Smooth muscle cell (in vitro differentiated cells): ENCODE data around the gene PAQR3. TPM values are rescaled to one million over a fixed set of nuclear protein-coding genes. Genes with fewer than 3 reads are reported as not detected.

Experiments used
- DNase-seq: peaks from one replicate; lab custom pipeline; 2025; ENCODE audit not compliant: unreplicated experiment; lab: John Stamatoyannopoulos, UW
- H2AFZ ChIP-seq: fragments of 200-600 bp; sonication (generic); 2 replicates; pipeline ENCODE4 v1.6.0; 2016; ENCODE audit warnings: antibody characterized with exemption, low read depth, mild to moderate bottlenecking
- H3F3A ChIP-seq: fragments of 200-600 bp; sonication (generic); 2 replicates; pipeline ENCODE4 v1.6.0; 2017; ENCODE audit warnings: antibody characterized with exemption, low read depth
- H3K27ac ChIP-seq: fragments of 200-600 bp; sonication (generic); 2 replicates; pipeline ENCODE4 v1.5.1; 2016; ENCODE audit warnings: low read depth, mild to moderate bottlenecking
- H3K27me3 ChIP-seq: fragments of 200-600 bp; sonication (generic); 2 replicates; pipeline ENCODE4 v1.6.1; 2016; ENCODE audit warnings: low read depth, mild to moderate bottlenecking
- H3K36me3 ChIP-seq: fragments of 200-600 bp; sonication (generic); 2 replicates; pipeline ENCODE4 v1.5.1; 2016; ENCODE audit warnings: low read depth
- H3K4me1 ChIP-seq: fragments of 200-600 bp; sonication (generic); 2 replicates; pipeline ENCODE4 v1.5.1; 2016; ENCODE audit warnings: low read depth
- H3K4me2 ChIP-seq: fragments of 200-600 bp; sonication (generic); 2 replicates; pipeline ENCODE4 v1.6.0; 2016; ENCODE audit warnings: mild to moderate bottlenecking
- H3K4me3 ChIP-seq: fragments of 200-600 bp; sonication (generic); 2 replicates; pipeline ENCODE4 v1.5.1; 2016; ENCODE audit warnings: mild to moderate bottlenecking
- H3K79me2 ChIP-seq: fragments of 200-600 bp; sonication (generic); 2 replicates; pipeline ENCODE4 v1.6.0; 2016; ENCODE audit warnings: low read depth, mild to moderate bottlenecking
- H3K9ac ChIP-seq: fragments of 200-600 bp; sonication (generic); 2 replicates; pipeline ENCODE4 v1.6.0; 2016; ENCODE audit warnings: low read depth
- H3K9me3 ChIP-seq: fragments of 200-600 bp; sonication (generic); replicated peaks from 2 replicates; pipeline ENCODE4 v1.5.1; 2016; ENCODE audit warnings: low read depth
- H4K20me1 ChIP-seq: fragments of 200-600 bp; sonication (generic); 2 replicates; pipeline ENCODE4 v1.6.0; 2016; ENCODE audit warnings: low read depth
- WGBS: methylation state at CpG from one replicate; pipeline ENCODE4 v1.1.7; 2016; ENCODE audit warnings: low lambda C conversion rate; 5-methylcytosine and 5-hydroxymethylcytosine counted together
- polyA plus RNA-seq: library from polyadenylated mRNA; unstranded; fragments of >200 nt; fragmentation: Nextera tagmentation; extraction: Ambion mirVana; gene quantifications from 2 replicates; pipeline ENCODE4 v1.2.1, GENCODE V29; 2016
- total RNA-seq: library from RNA; depleted of rRNA; stranded (reverse); fragments of >200 nt; gene quantifications from 2 replicates; pipeline ENCODE4 v1.2.3, GENCODE V29; 2014
- TF ChIP-seq, protein P1 (sequence below): fragments of 200-600 bp; sonication (generic); IDR thresholded peaks from 2 replicates; pipeline ENCODE4 v1.5.1; 2017; ENCODE audit warnings: borderline replicate concordance, mild to moderate bottlenecking, antibody characterized with exemption; ENCODE audit not compliant: insufficient read depth, poor library complexity, severe bottlenecking

The PAQR3 gene
- total and polyA plus RNA-seq, 2 experiments from 2014 or later = 10.8 to 20.4 TPM

DNA sequence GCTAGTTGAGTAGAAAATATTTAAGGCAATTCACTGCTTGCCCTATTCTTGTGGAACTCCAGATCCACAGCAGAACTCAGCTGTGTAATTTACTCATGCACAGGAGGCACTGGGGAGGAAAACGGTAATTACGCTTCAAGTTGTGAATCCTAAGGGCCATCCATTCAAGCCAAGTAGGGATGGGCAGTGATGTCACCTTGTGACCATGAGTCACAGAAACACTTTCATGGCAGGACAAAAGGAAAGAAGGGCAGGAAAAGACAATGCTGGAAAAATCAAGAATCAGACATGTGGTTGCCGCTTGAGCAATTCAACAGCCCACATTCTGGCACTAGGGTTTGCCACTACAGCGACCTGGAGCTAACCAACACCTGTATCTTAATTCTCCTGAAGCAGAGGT lies 1.4 kb downstream of the PAQR3 start:
- no peaks in the 10 kb centered on the region for H3K27me3 ChIP-seq
- H3K4me2 ChIP-seq = peak overlapping the region; percentile 88
- H3K79me2 ChIP-seq = no peaks in the 10 kb centered on the region
- no peaks in the 10 kb centered on the region for H3F3A ChIP-seq
- TF ChIP-seq, protein P1, sequence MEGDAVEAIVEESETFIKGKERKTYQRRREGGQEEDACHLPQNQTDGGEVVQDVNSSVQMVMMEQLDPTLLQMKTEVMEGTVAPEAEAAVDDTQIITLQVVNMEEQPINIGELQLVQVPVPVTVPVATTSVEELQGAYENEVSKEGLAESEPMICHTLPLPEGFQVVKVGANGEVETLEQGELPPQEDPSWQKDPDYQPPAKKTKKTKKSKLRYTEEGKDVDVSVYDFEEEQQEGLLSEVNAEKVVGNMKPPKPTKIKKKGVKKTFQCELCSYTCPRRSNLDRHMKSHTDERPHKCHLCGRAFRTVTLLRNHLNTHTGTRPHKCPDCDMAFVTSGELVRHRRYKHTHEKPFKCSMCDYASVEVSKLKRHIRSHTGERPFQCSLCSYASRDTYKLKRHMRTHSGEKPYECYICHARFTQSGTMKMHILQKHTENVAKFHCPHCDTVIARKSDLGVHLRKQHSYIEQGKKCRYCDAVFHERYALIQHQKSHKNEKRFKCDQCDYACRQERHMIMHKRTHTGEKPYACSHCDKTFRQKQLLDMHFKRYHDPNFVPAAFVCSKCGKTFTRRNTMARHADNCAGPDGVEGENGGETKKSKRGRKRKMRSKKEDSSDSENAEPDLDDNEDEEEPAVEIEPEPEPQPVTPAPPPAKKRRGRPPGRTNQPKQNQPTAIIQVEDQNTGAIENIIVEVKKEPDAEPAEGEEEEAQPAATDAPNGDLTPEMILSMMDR = no peak
- H3K27ac ChIP-seq = no peak overlapping the region
- WGBS = 73% methylated on average over 4 of the region's 4 CpGs
- peak overlapping the region; percentile 67 for H3K4me3 ChIP-seq
- no peaks in the 10 kb centered on the region for H3K36me3 ChIP-seq
- peak overlapping the region; percentile 96 for H2AFZ ChIP-seq
- H3K4me1 ChIP-seq = peaks cover 21% of the 10 kb centered on the region
- H3K9ac ChIP-seq = no peak overlapping the region
- DNase-seq = no peak
- peaks cover 4% of the 10 kb centered on the region for H4K20me1 ChIP-seq
- H3K9me3 ChIP-seq = no peaks in the 10 kb centered on the region

DNA sequence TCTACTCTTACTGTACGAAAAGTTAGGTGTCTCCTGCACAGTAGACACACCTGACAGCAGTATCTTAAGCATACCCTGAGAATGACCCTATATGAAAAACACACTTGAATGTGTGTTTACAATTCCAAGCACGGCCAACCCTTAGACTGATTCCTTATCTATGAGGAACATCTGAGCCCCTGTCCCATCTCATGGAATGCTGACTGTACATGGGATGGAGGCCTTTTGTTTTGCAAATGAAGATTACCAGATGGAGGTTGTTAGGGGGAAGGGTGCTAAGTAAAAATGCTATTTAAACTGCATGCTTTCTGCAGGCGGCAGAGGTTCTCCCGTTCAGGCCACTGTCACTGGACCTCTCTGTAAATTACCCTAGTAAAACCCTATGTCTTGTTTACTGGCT lies 2.2 kb downstream of the PAQR3 start:
- no peak overlapping the region for H3K4me3 ChIP-seq
- no peak overlapping the region for H2AFZ ChIP-seq
- H3F3A ChIP-seq = no peaks in the 10 kb centered on the region
- TF ChIP-seq, protein P1 = no peak
- H3K27me3 ChIP-seq = no peaks in the 10 kb centered on the region
- 44% methylated on average over 4 of the region's 4 CpGs for WGBS
- H3K9me3 ChIP-seq = no peaks in the 10 kb centered on the region
- no peak overlapping the region for H3K27ac ChIP-seq
- H3K4me1 ChIP-seq = peaks cover 21% of the 10 kb centered on the region
- H3K4me2 ChIP-seq = no peak overlapping the region
- H4K20me1 ChIP-seq = peaks cover 4% of the 10 kb centered on the region
- H3K36me3 ChIP-seq = no peaks in the 10 kb centered on the region
- no peak overlapping the region for H3K9ac ChIP-seq
- no peak for DNase-seq
- H3K79me2 ChIP-seq = no peaks in the 10 kb centered on the region

GRCh38 chr4:78930016-78930629 lies 9.1 kb downstream of the PAQR3 start:
- no peak overlapping the region for H2AFZ ChIP-seq
- no peaks in the 10 kb centered on the region for H3F3A ChIP-seq
- H3K9me3 ChIP-seq = no peaks in the 10 kb centered on the region
- no peaks in the 10 kb centered on the region for H4K20me1 ChIP-seq
- no peaks in the 10 kb centered on the region for H3K79me2 ChIP-seq
- no peaks in the 10 kb centered on the region for H3K4me1 ChIP-seq
- H3K27ac ChIP-seq = no peak overlapping the region
- no peaks in the 10 kb centered on the region for H3K27me3 ChIP-seq
- TF ChIP-seq, protein P1 = no peak
- H3K4me2 ChIP-seq = no peak overlapping the region
- H3K4me3 ChIP-seq = no peak overlapping the region
- 96% methylated on average over 6 of the region's 6 CpGs for WGBS
- H3K36me3 ChIP-seq = no peaks in the 10 kb centered on the region
- DNase-seq = no peak
- H3K9ac ChIP-seq = no peak overlapping the region

DNA sequence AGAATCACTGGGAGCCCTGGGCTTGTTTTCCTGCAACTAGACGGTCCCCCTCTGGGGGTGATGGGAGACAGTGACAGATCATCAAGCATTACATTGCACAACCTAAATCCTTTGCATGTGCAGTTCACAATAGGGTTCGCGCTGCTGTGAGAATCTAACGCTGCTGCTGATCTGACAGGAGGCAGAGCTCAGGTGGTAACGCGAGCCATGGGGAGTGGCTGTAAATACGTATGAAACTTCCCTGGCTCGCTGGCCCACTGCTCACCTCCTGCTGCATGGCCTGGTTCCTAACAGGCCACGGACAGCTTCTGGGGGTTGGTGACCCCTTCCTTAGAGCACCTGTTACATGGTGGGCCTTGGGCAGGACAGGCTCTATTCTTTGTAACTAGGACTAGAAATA lies 10.4 kb downstream of the PAQR3 start:
- H3K79me2 ChIP-seq = no peaks in the 10 kb centered on the region
- no peak for DNase-seq
- H3K4me2 ChIP-seq = no peak overlapping the region
- no peaks in the 10 kb centered on the region for H3F3A ChIP-seq
- no peaks in the 10 kb centered on the region for H3K4me1 ChIP-seq
- 98% methylated on average over 9 of the region's 9 CpGs for WGBS
- TF ChIP-seq, protein P1 = no peak
- H3K27me3 ChIP-seq = no peaks in the 10 kb centered on the region
- no peak overlapping the region for H3K4me3 ChIP-seq
- H3K9ac ChIP-seq = no peak overlapping the region
- no peak overlapping the region for H3K27ac ChIP-seq
- H3K36me3 ChIP-seq = no peaks in the 10 kb centered on the region
- no peaks in the 10 kb centered on the region for H3K9me3 ChIP-seq
- no peak overlapping the region for H2AFZ ChIP-seq
- H4K20me1 ChIP-seq = no peaks in the 10 kb centered on the region
